CD4-positive, CD25-positive, alpha-beta regulatory T cell (primary cell): Measurements from ENCODE around the gene PLXDC2. TPM values are rescaled to one million over a fixed set of nuclear protein-coding genes. Genes with fewer than 3 reads are reported as not detected.
A peak's percentile ranks its signal among the peaks of the same experiment; 100 is the strongest.

Experiments
- ATAC-seq, 2 donors: fragments of 150-1000 bp; cut with Tn5 transposase; one replicate each; pipeline ENCODE4 v1.10.0; 2021; ENCODE audit warnings: low read depth in 2 of 2, moderate number of reproducible peaks in 2 of 2, moderate library complexity in 1 of 2
- DNase-seq, 3 donors: peaks; one replicate each; pipeline versions ENCODE4 v3.0.0 to v3.0.0-alpha.2; 2012 to 2022; ENCODE audit warnings: mixed read lengths in 1 of 3
- H3K27ac ChIP-seq: one replicate; pipeline ENCODE4 v1.7.0; 2013; ENCODE audit warnings: mild to moderate bottlenecking, low read length; ENCODE audit not compliant: insufficient read depth, poor library complexity, severe bottlenecking
- H3K27me3 ChIP-seq: one replicate; pipeline ENCODE4 v1.7.0; 2013; ENCODE audit warnings: low read length; ENCODE audit not compliant: control insufficient read depth, insufficient read depth
- H3K36me3 ChIP-seq: one replicate; pipeline ENCODE4 v1.7.0; 2013; ENCODE audit warnings: mild to moderate bottlenecking, low read length, moderate library complexity; ENCODE audit not compliant: control insufficient read depth, insufficient read depth
- H3K4me1 ChIP-seq: 2 replicates; pipeline ENCODE4 v1.7.0; 2013; ENCODE audit warnings: mild to moderate bottlenecking, low read length; ENCODE audit not compliant: insufficient read depth, control insufficient read depth, poor library complexity, severe bottlenecking
- H3K4me3 ChIP-seq: one replicate; pipeline ENCODE4 v1.7.0; 2013; ENCODE audit warnings: low read depth, mild to moderate bottlenecking, low read length, moderate library complexity
- H3K9me3 ChIP-seq, 2 experiments: 1 replicate in 1 of 2; 2 replicates in 1 of 2; pipeline ENCODE4 v1.7.0; 2013; ENCODE audit warnings: low read length in 2 of 2, mild to moderate bottlenecking in 1 of 2, moderate library complexity in 1 of 2; ENCODE audit not compliant: control insufficient read depth in 2 of 2
- H3K27ac Mint-ChIP-seq, 3 donors: one replicate each; pipeline ENCODE4 v1.8.0; 2020 to 2022; ENCODE audit warnings: mild to moderate bottlenecking in 3 of 3, mixed read lengths in 3 of 3, moderate library complexity in 2 of 3
- H3K27me3 Mint-ChIP-seq: one replicate; pipeline ENCODE4 v1.8.0; 2022; ENCODE audit warnings: mild to moderate bottlenecking, mixed read lengths
- H3K36me3 Mint-ChIP-seq: one replicate; pipeline ENCODE4 v1.8.0; 2020; ENCODE audit warnings: mixed read lengths
- H3K4me1 Mint-ChIP-seq, 4 donors: one replicate each; pipeline ENCODE4 v1.8.0; 2020 to 2022; ENCODE audit warnings: mixed read lengths in 4 of 4, mild to moderate bottlenecking in 1 of 4
- H3K4me3 Mint-ChIP-seq, 4 donors: one replicate each; pipeline ENCODE4 v1.8.0; 2020 to 2022; ENCODE audit warnings: mild to moderate bottlenecking in 4 of 4, mixed read lengths in 4 of 4, moderate library complexity in 3 of 4
- H3K9me3 Mint-ChIP-seq, 7 donors: one replicate each; pipeline ENCODE4 v1.8.0; 2020 to 2022; ENCODE audit warnings: mixed read lengths in 7 of 7, mild to moderate bottlenecking in 3 of 7, moderate library complexity in 2 of 7
- polyA plus RNA-seq, 4 donors: library from polyadenylated mRNA; unstranded; fragments of 300-500 nt; fragmentation: Illumina TruSeq; gene quantifications; one replicate each; pipeline ENCODE4 v1.2.3, GENCODE V29; 2021
- total RNA-seq: library from RNA; stranded (reverse); gene quantifications from one replicate; pipeline ENCODE4 v1.2.3, GENCODE V29; 2022

PLXDC2 gene
- total and polyA plus RNA-seq, 5 donors from 2014 or later = 0.03 to 1.8 (median 0.10) TPM; not detected in 2

GRCh38 chr10:20114179-20114578 is 297.9 kb downstream of the PLXDC2 start:
- ATAC-seq = no peak
- no peak overlapping the region for H3K4me3 Mint-ChIP-seq
- H3K27me3 Mint-ChIP-seq = no peaks in the 10 kb centered on the region
- no peak for DNase-seq
- H3K9me3 Mint-ChIP-seq = peaks cover 3 to 15% (median 11%) of the 10 kb centered on the region in 7 donors
- no peaks in the 10 kb centered on the region for H3K36me3 ChIP-seq
- no peaks in the 10 kb centered on the region for H3K36me3 Mint-ChIP-seq
- no peak overlapping the region for H3K27ac ChIP-seq
- H3K9me3 ChIP-seq = peaks cover 2 to 5% of the 10 kb centered on the region in 2 experiments
- H3K27ac Mint-ChIP-seq = no peak overlapping the region
- no peaks in the 10 kb centered on the region for H3K4me1 ChIP-seq
- no peaks in the 10 kb centered on the region for H3K4me1 Mint-ChIP-seq
- no peaks in the 10 kb centered on the region for H3K27me3 ChIP-seq
- no peak overlapping the region for H3K4me3 ChIP-seq

GRCh38 chr10:20115894-20116293 is 299.7 kb downstream of the PLXDC2 start:
- H3K27ac Mint-ChIP-seq = no peak overlapping the region
- no peak overlapping the region for H3K4me3 Mint-ChIP-seq
- H3K4me1 Mint-ChIP-seq = no peaks in the 10 kb centered on the region
- Histone ChIP-seq H3K4me3 (no peak overlapping the region), H3K36me3 (no peaks in the 10 kb centered on the region), H3K4me1 (no peaks in the 10 kb centered on the region), H3K27me3 (no peaks in the 10 kb centered on the region), H3K9me3 (peaks cover 0 to 5% of the 10 kb centered on the region in 2 experiments), H3K27ac (no peak overlapping the region)
- no peak for DNase-seq
- peaks cover 3 to 16% (median 14%) of the 10 kb centered on the region in 7 donors for H3K9me3 Mint-ChIP-seq
- H3K27me3 Mint-ChIP-seq = no peaks in the 10 kb centered on the region
- H3K36me3 Mint-ChIP-seq = no peaks in the 10 kb centered on the region
- no peak for ATAC-seq

GRCh38 chr10:20117471-20117870 is 301.2 kb downstream of the PLXDC2 start:
- H3K36me3 Mint-ChIP-seq = no peaks in the 10 kb centered on the region
- no peak overlapping the region for H3K4me3 Mint-ChIP-seq
- no peak overlapping the region for H3K4me3 ChIP-seq
- H3K4me1 Mint-ChIP-seq = no peaks in the 10 kb centered on the region
- no peak overlapping the region for H3K27ac ChIP-seq
- no peaks in the 10 kb centered on the region for H3K36me3 ChIP-seq
- ATAC-seq = no peak
- H3K9me3 ChIP-seq = peaks cover 0 to 5% of the 10 kb centered on the region in 2 experiments
- no peak for DNase-seq
- no peak overlapping the region for H3K27ac Mint-ChIP-seq
- no peaks in the 10 kb centered on the region for H3K27me3 ChIP-seq
- no peaks in the 10 kb centered on the region for H3K4me1 ChIP-seq
- no peaks in the 10 kb centered on the region for H3K27me3 Mint-ChIP-seq
- peaks cover 2 to 23% (median 15%) of the 10 kb centered on the region in 7 donors for H3K9me3 Mint-ChIP-seq

- Histone ChIP-seq H3K4me3 (no peak overlapping the region), H3K27me3 (no peaks in the 10 kb centered on the region), H3K9me3 (peaks cover 0 to 5% of the 10 kb centered on the region in 2 experiments), H3K4me1 (no peaks in the 10 kb centered on the region), H3K36me3 (no peaks in the 10 kb centered on the region), H3K27ac (no peak overlapping the region)
- Mint-ChIP-seq H3K27ac (peak overlapping the region in 1 of 3 donors; percentile 16), H3K27me3 (no peaks in the 10 kb centered on the region), H3K9me3 (peaks cover 0 to 22% (median 16%) of the 10 kb centered on the region in 7 donors), H3K36me3 (no peaks in the 10 kb centered on the region), H3K4me3 (no peak overlapping the region), H3K4me1 (no peaks in the 10 kb centered on the region)
- ATAC-seq = no peak
- no peak for DNase-seq
Observed at GRCh38 chr10:20118119-20118518, 301.9 kb downstream of the PLXDC2 start.

- DNase-seq (no peak), ATAC-seq (no peak)
Observed at GRCh38 chr10:20128811-20129210, 312.6 kb downstream of the PLXDC2 start.

GRCh38 chr10:20132816-20133215 is 316.6 kb downstream of the PLXDC2 start:
- DNase-seq (no peak), ATAC-seq (no peak)
- peaks cover 6 to 36% (median 10%) of the 10 kb centered on the region in 7 donors for H3K9me3 Mint-ChIP-seq
- Histone ChIP-seq H3K9me3 (peaks cover 7 to 20% of the 10 kb centered on the region in 2 experiments), H3K36me3 (no peaks in the 10 kb centered on the region), H3K27me3 (no peaks in the 10 kb centered on the region), H3K27ac (no peak overlapping the region), H3K4me3 (no peak overlapping the region), H3K4me1 (no peaks in the 10 kb centered on the region)
- H3K4me1 Mint-ChIP-seq = no peaks in the 10 kb centered on the region
- H3K27me3 Mint-ChIP-seq = no peaks in the 10 kb centered on the region
- no peak overlapping the region for H3K4me3 Mint-ChIP-seq
- no peaks in the 10 kb centered on the region for H3K36me3 Mint-ChIP-seq
- H3K27ac Mint-ChIP-seq = no peak overlapping the region

More at GRCh38 chr10:20128811-20129210, 312.6 kb downstream of the PLXDC2 start:
- no peak overlapping the region for H3K27ac ChIP-seq
- Mint-ChIP-seq H3K27ac (no peak overlapping the region), H3K4me1 (no peaks in the 10 kb centered on the region), H3K4me3 (no peak overlapping the region), H3K9me3 (peaks cover 4 to 27% (median 10%) of the 10 kb centered on the region in 7 donors), H3K36me3 (no peaks in the 10 kb centered on the region), H3K27me3 (peaks cover 2% of the 10 kb centered on the region)
- H3K9me3 ChIP-seq = peaks cover 4 to 5% of the 10 kb centered on the region in 2 experiments
- H3K27me3 ChIP-seq = no peaks in the 10 kb centered on the region
- H3K4me1 ChIP-seq = no peaks in the 10 kb centered on the region
- H3K36me3 ChIP-seq = no peaks in the 10 kb centered on the region
- H3K4me3 ChIP-seq = no peak overlapping the region

- H3K27ac Mint-ChIP-seq = no peak overlapping the region
- no peaks in the 10 kb centered on the region for H3K27me3 ChIP-seq
- H3K27me3 Mint-ChIP-seq = no peaks in the 10 kb centered on the region
- H3K4me3 Mint-ChIP-seq = no peak overlapping the region
- no peaks in the 10 kb centered on the region for H3K4me1 ChIP-seq
- H3K4me1 Mint-ChIP-seq = no peaks in the 10 kb centered on the region
- H3K27ac ChIP-seq = no peak overlapping the region
- peaks cover 4 to 36% (median 8%) of the 10 kb centered on the region in 7 donors for H3K9me3 Mint-ChIP-seq
- H3K4me3 ChIP-seq = no peak overlapping the region
- no peaks in the 10 kb centered on the region for H3K36me3 ChIP-seq
- H3K36me3 Mint-ChIP-seq = no peaks in the 10 kb centered on the region
- DNase-seq (no peak), ATAC-seq (no peak)
- H3K9me3 ChIP-seq = peaks cover 7 to 20% of the 10 kb centered on the region in 2 experiments
Observed at GRCh38 chr10:20133669-20134189, 317.5 kb downstream of the PLXDC2 start.

GRCh38 chr10:20142311-20142710 is 326.1 kb downstream of the PLXDC2 start:
- no peaks in the 10 kb centered on the region for H3K9me3 ChIP-seq
- Mint-ChIP-seq H3K27me3 (no peaks in the 10 kb centered on the region), H3K9me3 (peaks cover 0 to 11% (median 0%) of the 10 kb centered on the region in 7 donors), H3K4me1 (no peaks in the 10 kb centered on the region), H3K4me3 (no peak overlapping the region), H3K36me3 (no peaks in the 10 kb centered on the region), H3K27ac (no peak overlapping the region)
- no peak for DNase-seq
- H3K27ac ChIP-seq = no peak overlapping the region
- no peak overlapping the region for H3K4me3 ChIP-seq
- no peak for ATAC-seq
- no peaks in the 10 kb centered on the region for H3K36me3 ChIP-seq
- no peaks in the 10 kb centered on the region for H3K27me3 ChIP-seq
- no peaks in the 10 kb centered on the region for H3K4me1 ChIP-seq
